Articular chondrocyte of knee joint (primary cell): ENCODE data around the gene EAF1. TPM values are rescaled to one million over a fixed set of nuclear protein-coding genes. Genes with fewer than 3 reads are reported as not detected.

Experiments used
- small RNA-seq: library from RNA; depleted of rRNA; stranded (forward); fragments of <200 nt; gene quantifications from one replicate; pipeline ENCODE3, GENCODE V24; 2012
- total RNA-seq: library from RNA; depleted of rRNA; stranded (reverse); fragments of >200 nt; gene quantifications from 2 replicates; pipeline ENCODE4 v1.2.3, GENCODE V29; 2012

The EAF1 gene
- 22.6 and 23.8 TPM in 2 replicates for total RNA-seq

DNA sequence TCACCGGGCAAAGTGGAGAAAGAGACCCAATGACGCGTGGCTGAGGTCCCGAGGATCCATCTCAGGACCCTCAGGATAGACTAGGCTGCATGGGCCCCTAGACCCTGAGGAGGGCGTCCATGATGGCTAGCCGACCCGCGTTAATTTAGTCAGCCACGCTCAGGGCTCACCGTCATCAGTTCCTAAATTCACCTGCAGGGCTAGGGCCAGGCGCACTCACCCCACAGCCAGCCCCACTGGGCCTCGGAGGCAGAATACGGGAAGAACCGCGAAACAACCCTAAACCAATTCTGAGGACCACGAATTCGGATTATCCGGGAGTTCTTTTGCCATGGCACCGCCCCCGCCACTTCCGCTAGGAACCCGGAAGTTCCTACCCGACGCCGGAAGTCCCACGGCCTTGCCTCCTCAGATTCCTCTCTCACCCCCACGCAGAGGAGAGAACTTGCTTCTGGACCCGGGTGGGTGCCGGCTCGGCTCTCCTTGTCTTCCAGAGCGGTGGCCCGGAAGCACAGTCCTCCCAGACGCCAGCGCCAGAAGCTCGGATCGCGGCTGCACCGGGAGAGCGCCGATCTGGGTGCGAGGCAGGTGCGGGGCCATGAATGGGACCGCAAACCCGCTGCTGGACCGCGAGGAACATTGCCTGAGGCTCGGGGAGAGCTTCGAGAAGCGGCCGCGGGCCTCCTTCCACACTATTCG is at the start of gene EAF1, which contains the start of gene METTL6:
TSS of gene EAF1 (plus strand) at position 417 of the 699 bp plus-strand sequence. CDS start at position 599, 182 bp downstream.
TSS of gene METTL6 (minus strand) at position 363 of the 699 bp plus-strand sequence. CDS start 1,033 bp downstream, outside the sequence.

Small RNA genes within 50 kb of the gene (small RNA-seq; reads per million reads assigned to genes)
- gene RNU6-1024P: not detected

Other genes starting within 250 kb of the EAF1 start
- gene CAPN7, start 221.4 kb upstream of the EAF1 start, total RNA-seq: 45.2 and 46.9 TPM in 2 replicates
- gene SH3BP5, start 95.0 kb upstream of the EAF1 start, total RNA-seq: 31.7 and 35.0 TPM in 2 replicates
- 31.9 and 35.1 TPM in 2 replicates for gene METTL6, start 54 bp upstream of the EAF1 start, total RNA-seq
- 0.97 and 1.0 TPM in 2 replicates for gene COLQ, start 94.1 kb downstream of the EAF1 start, total RNA-seq
- gene HACL1, start 174.0 kb downstream of the EAF1 start, total RNA-seq: 29.9 and 31.2 TPM in 2 replicates
- gene BTD, start 174.1 kb downstream of the EAF1 start, total RNA-seq: 22.2 and 27.0 TPM in 2 replicates